Gastroesophageal sphincter (tissue), 4 donors: ENCODE results near the gene EED. TPM values are rescaled to one million over a fixed set of nuclear protein-coding genes. Genes with fewer than 3 reads are reported as not detected.

Experiments
- ATAC-seq: fragments of 150-250 bp; one replicate; pipeline ENCODE4 v1.9.1; 2016; ENCODE audit warnings: mild to moderate bottlenecking, moderate library complexity
- H3K27ac ChIP-seq, 4 donors: fragments of 200-600 bp; sonication (generic) in 3 of 4; 1 replicate in 3 of 4; 2 replicates in 1 of 4; pipeline ENCODE4 v1.5.1; 2016 to 2019
- H3K27me3 ChIP-seq: fragments of 200-600 bp; sonication (generic); one replicate; pipeline ENCODE4 v1.5.1; 2019
- H3K36me3 ChIP-seq, 2 donors: fragments of 200-600 bp; sonication (generic); one replicate each; pipeline ENCODE4 v1.5.1; 2019; ENCODE audit warnings: control low read depth in 1 of 2
- H3K4me1 ChIP-seq, 3 donors: fragments of 200-600 bp; sonication (generic); 1 replicate in 2 of 3; 2 replicates in 1 of 3; pipeline ENCODE4 v1.5.1; 2016 to 2019; ENCODE audit warnings: control low read depth in 2 of 3
- H3K4me3 ChIP-seq, 2 donors: fragments of 200-600 bp; sonication (generic); one replicate each; pipeline ENCODE4 v1.5.1; 2019; ENCODE audit warnings: mild to moderate bottlenecking in 1 of 2, moderate library complexity in 1 of 2
- H3K9me3 ChIP-seq, 3 donors: fragments of 200-600 bp; sonication (generic); one replicate each; pipeline ENCODE4 v1.5.1; 2017 to 2019; ENCODE audit warnings: control low read depth in 2 of 3
- EP300 ChIP-seq: sonication (generic); formaldehyde crosslinking; IDR thresholded peaks from one replicate; pipeline ENCODE4 v1.6.1; 2017; ENCODE audit warnings: antibody characterized with exemption, mild to moderate bottlenecking
- POLR2A ChIP-seq, 2 donors: fragments of 450-650 bp; IDR thresholded peaks; one replicate each; pipeline ENCODE4 v1.6.1; 2017; ENCODE audit warnings: antibody characterized with exemption in 2 of 2, mild to moderate bottlenecking in 2 of 2, moderate library complexity in 1 of 2
- POLR2AphosphoS5 ChIP-seq: sonication (generic); formaldehyde crosslinking; IDR thresholded peaks from one replicate; pipeline ENCODE4 v1.6.1; 2017; ENCODE audit warnings: antibody characterized with exemption
- WGBS, 2 donors: methylation state at CpG; one replicate each; pipeline ENCODE4 v1.1.5; 2018; ENCODE audit warnings: low coverage in 1 of 2; 5-methylcytosine and 5-hydroxymethylcytosine counted together
- total RNA-seq, 4 donors: library from RNA; depleted of rRNA; stranded (reverse); fragments of >200 nt; gene quantifications; one replicate each; pipeline ENCODE4 v1.1.0, GENCODE V29; 2016
- TF ChIP-seq, protein P1 (sequence below), 4 experiments: fragments of 200-600 bp in 2 of 4; fragments of 450-650 bp in 2 of 4; sonication (generic) in 1 of 4; IDR thresholded peaks; one replicate each; pipeline ENCODE4 v1.5.1; 2017 to 2019; ENCODE audit warnings: antibody characterized with exemption in 4 of 4, mild to moderate bottlenecking in 2 of 4, moderate library complexity in 2 of 4

Gene EED
- total RNA-seq, 4 donors from 2014 or later = 11.7 to 27.1 (median 16.6) TPM

DNA sequence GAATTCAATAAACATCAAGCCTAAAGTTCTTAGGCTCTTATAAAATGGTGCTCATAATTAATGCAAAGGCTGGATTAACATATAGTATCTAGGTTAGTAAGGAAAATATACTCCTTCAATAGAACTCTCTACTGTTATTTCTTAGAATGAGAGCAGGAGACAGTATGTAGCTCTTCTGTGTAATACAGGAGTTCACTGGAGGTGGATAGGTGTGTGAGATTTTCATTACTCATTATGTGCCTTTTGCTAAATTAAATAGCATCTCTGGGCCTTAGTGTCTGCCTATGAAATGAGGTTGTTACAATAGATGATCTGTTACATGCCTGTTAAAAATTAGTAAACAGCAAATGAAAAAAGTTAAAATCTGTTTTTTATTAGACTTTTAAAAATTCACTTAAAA is 20.6 kb downstream of the EED start:
- H3K4me1 ChIP-seq = no peaks in the 10 kb centered on the region
- TF ChIP-seq, protein P1, sequence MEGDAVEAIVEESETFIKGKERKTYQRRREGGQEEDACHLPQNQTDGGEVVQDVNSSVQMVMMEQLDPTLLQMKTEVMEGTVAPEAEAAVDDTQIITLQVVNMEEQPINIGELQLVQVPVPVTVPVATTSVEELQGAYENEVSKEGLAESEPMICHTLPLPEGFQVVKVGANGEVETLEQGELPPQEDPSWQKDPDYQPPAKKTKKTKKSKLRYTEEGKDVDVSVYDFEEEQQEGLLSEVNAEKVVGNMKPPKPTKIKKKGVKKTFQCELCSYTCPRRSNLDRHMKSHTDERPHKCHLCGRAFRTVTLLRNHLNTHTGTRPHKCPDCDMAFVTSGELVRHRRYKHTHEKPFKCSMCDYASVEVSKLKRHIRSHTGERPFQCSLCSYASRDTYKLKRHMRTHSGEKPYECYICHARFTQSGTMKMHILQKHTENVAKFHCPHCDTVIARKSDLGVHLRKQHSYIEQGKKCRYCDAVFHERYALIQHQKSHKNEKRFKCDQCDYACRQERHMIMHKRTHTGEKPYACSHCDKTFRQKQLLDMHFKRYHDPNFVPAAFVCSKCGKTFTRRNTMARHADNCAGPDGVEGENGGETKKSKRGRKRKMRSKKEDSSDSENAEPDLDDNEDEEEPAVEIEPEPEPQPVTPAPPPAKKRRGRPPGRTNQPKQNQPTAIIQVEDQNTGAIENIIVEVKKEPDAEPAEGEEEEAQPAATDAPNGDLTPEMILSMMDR (IDR thresholded peaks at IDR 0.05) = no peak
- TF ChIP-seq EP300 (no peak), POLR2A (IDR thresholded peaks at IDR 0.05) (no peak), POLR2AphosphoS5 (no peak)
- no peak overlapping the region for H3K27ac ChIP-seq
- ATAC-seq = no peak
- no peak overlapping the region for H3K4me3 ChIP-seq
- H3K36me3 ChIP-seq = peaks cover 0 to 45% of the 10 kb centered on the region in 2 donors
- no peaks in the 10 kb centered on the region for H3K9me3 ChIP-seq
- no peaks in the 10 kb centered on the region for H3K27me3 ChIP-seq

DNA sequence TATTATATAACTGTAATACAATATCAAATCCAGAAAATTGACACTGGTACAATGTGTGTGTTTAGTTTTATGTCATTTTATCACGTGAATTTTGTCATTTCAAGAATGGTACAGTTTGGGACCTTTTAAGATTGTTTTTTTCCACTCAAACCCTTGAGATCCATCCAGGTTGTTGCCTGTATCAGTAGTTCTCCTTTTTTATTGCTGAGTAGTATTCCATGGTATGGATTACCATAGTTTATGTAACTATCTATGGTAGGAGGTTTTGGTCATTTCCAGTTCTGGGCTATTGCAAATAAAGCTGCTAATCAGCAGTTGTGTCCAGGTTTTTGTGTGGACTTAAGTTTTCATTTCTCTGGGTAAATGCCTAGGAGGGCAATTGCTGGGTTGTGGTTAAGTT is 25.1 kb downstream of the EED start:
- 60 to 80% methylated on average over 1 of the region's 1 CpG for WGBS, 2 donors
- Histone ChIP-seq H3K4me3 (no peak overlapping the region), H3K27me3 (no peaks in the 10 kb centered on the region), H3K4me1 (no peaks in the 10 kb centered on the region), H3K9me3 (no peaks in the 10 kb centered on the region), H3K27ac (no peak overlapping the region), H3K36me3 (peaks cover 0 to 12% of the 10 kb centered on the region in 2 donors)
- ATAC-seq = no peak
- no peak for TF ChIP-seq POLR2AphosphoS5
- TF ChIP-seq EP300 = no peak
- no peak for TF ChIP-seq POLR2A (IDR thresholded peaks at IDR 0.05)
- TF ChIP-seq, protein P1 (IDR thresholded peaks at IDR 0.05) = no peak

DNA sequence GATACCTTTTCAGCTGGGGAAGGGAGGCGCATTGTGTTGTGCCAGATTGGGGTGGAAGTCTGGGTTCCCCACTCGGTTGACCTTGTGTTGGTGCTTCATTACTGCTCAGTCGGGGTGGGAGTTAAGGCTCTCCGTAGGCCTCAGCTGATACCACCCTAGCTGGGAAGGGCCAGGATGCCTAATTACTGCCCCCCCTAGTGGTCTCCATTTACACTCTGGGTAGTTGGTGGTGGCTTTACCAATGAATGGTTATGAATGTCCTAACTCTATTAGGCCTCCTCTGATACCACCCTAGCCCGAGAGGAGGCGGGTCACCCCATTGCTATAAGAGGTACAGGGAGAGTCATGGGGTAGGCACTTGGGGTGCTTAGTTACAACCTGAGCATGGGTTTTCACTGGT is 29.9 kb downstream of the EED start:
- peaks cover 3 to 34% of the 10 kb centered on the region in 2 donors for H3K36me3 ChIP-seq
- H3K9me3 ChIP-seq = no peaks in the 10 kb centered on the region
- no peaks in the 10 kb centered on the region for H3K27me3 ChIP-seq
- no peak for TF ChIP-seq POLR2AphosphoS5
- TF ChIP-seq, protein P1 (IDR thresholded peaks at IDR 0.05) = no peak
- TF ChIP-seq POLR2A (IDR thresholded peaks at IDR 0.05) = no peak
- no peak for TF ChIP-seq EP300
- 86 to 90% methylated on average over 2 to 4 of the region's 6 CpGs for WGBS, 2 donors
- ATAC-seq = no peak
- H3K4me1 ChIP-seq = no peaks in the 10 kb centered on the region
- H3K4me3 ChIP-seq = no peak overlapping the region
- no peak overlapping the region for H3K27ac ChIP-seq

DNA sequence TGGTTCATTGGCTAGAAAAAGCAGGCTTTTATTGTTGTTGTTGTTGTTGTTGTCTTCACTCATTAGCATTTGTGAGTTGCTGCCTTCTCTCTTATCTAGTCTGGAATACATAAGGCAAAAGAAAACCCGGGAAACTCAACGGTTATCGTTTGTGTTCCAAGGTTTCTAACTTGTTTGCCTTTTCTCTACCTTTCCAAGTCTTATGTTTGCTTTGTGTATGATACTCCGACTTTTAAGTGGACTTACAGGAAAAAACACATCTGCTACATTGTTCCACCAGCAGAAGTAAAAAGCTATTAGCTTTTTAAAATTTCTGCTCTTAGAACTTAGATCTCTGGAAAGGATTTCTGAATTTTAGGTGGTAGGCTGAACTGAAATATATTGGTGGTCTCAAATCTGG is 30.4 kb downstream of the EED start:
- H3K36me3 ChIP-seq = peaks cover 3 to 35% of the 10 kb centered on the region in 2 donors
- H3K9me3 ChIP-seq = no peaks in the 10 kb centered on the region
- H3K4me1 ChIP-seq = no peaks in the 10 kb centered on the region
- WGBS, 2 donors = 60 to 79% methylated on average over 2 to 4 of the region's 4 CpGs
- no peak for ATAC-seq
- no peak overlapping the region for H3K27ac ChIP-seq
- TF ChIP-seq, protein P1 (IDR thresholded peaks at IDR 0.05) = no peak
- no peaks in the 10 kb centered on the region for H3K27me3 ChIP-seq
- H3K4me3 ChIP-seq = no peak overlapping the region

GRCh38 chr11:86275493-86276370 is 31.2 kb downstream of the EED start:
- 76 to 81% methylated on average over 2 of the region's 2 CpGs for WGBS, 2 donors
- Histone ChIP-seq H3K27ac (no peak overlapping the region), H3K9me3 (no peaks in the 10 kb centered on the region), H3K36me3 (peaks cover 3 to 36% of the 10 kb centered on the region in 2 donors), H3K4me1 (no peaks in the 10 kb centered on the region), H3K27me3 (no peaks in the 10 kb centered on the region), H3K4me3 (no peak overlapping the region)
- TF ChIP-seq EP300 (no peak), POLR2A (IDR thresholded peaks at IDR 0.05) (no peak), POLR2AphosphoS5 (no peak)
- no peak for ATAC-seq
